Measurements from ENCODE around the gene DSCAM. TPM values are rescaled to one million over a fixed set of nuclear protein-coding genes. Genes with fewer than 3 reads are reported as not detected.

Gene DSCAM
- total and polyA plus RNA-seq, 2 experiments from 2014 or later: not detected

DNA sequence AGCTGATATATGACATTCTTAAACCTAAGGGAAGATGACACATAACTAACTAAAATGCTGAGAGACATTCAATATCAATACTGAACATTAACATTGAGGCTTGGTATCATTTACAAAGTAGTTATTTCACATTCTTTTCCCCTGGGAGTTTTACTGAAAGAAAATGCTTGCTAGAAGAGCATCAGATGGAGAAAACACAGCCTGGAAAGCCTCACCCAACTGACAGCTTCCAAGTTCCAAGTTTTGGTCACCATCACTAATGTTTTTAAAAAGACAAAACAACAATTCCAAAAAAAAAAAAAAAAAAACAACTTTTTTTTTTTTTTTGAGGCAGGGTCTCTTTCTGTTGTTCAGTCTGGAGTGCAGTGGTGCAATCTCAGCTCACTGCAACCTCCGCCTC, 80.6 kb downstream of the DSCAM start:
- Histone ChIP-seq H3K27me3 (replicated peaks; ENCODE audit: insufficient read depth) (no peaks in the 10 kb centered on the region), H3K9me2 (ENCODE audit: insufficient read depth) (no peaks in the 10 kb centered on the region), H3K4me1 (ENCODE audit: insufficient read depth) (no peaks in the 10 kb centered on the region), H3K27ac (no peak overlapping the region), H4K20me1 (ENCODE audit: insufficient read depth) (no peaks in the 10 kb centered on the region), H3F3A (ENCODE audit: insufficient read depth) (no peaks in the 10 kb centered on the region), H3K36me3 (ENCODE audit: low read depth) (no peaks in the 10 kb centered on the region), H3K9ac (no peak overlapping the region), H3K79me2 (ENCODE audit: insufficient read depth) (no peaks in the 10 kb centered on the region), H3K4me2 (ENCODE audit: unreplicated experiment) (no peak overlapping the region), H3K4me3 (no peak overlapping the region), H3K9me3 (ENCODE audit: low read depth) (no peaks in the 10 kb centered on the region), H2AFZ (no peak overlapping the region)
- no peak for TF ChIP-seq EZH2phosphoT487 (IDR thresholded peaks at IDR 0.05; ENCODE audit: insufficient read depth, low read depth)
- no peak for TF ChIP-seq EZH2 (IDR thresholded peaks at IDR 0.05; ENCODE audit: insufficient read depth, poor library complexity, severe bottlenecking)
- 31 to 33% methylated on average over 1 of the region's 1 CpG for WGBS, 2 experiments (ENCODE audit: low coverage in 1 of 2, low lambda C conversion rate in 2 of 2, missing lambda C conversion rate in 2 of 2)
- no peak for DNase-seq
- in situ Hi-C loops (cut with MboI): no loop called here

DNA sequence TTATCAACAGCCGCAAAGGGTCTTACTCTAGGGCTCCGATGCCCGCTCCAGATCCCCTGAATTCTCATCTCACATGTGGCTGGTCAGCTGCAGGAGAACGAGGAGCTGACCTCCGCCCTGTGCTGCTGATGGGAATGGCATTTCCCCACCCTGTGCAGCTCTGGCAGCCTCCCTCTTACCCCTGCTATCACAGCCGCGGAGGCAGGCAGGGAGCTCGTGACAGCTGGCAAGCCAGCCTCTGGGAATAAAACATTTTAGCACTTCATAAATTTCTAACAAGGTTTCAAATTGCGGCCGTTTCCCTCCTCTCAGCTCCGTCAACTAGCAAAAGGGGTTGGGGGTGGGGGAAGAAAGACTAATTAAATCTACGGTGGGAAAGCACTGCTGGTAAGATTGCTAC, 81.1 kb downstream of the DSCAM start:
- Histone ChIP-seq H3K27ac (no peak overlapping the region), H3K79me2 (ENCODE audit: insufficient read depth) (no peaks in the 10 kb centered on the region), H3F3A (ENCODE audit: insufficient read depth) (no peaks in the 10 kb centered on the region), H3K9ac (no peak overlapping the region), H3K4me3 (no peak overlapping the region), H3K4me1 (ENCODE audit: insufficient read depth) (no peaks in the 10 kb centered on the region), H3K4me2 (ENCODE audit: unreplicated experiment) (no peak overlapping the region), H2AFZ (no peak overlapping the region), H3K9me2 (ENCODE audit: insufficient read depth) (no peaks in the 10 kb centered on the region), H3K9me3 (ENCODE audit: low read depth) (no peaks in the 10 kb centered on the region), H4K20me1 (ENCODE audit: insufficient read depth) (no peaks in the 10 kb centered on the region), H3K36me3 (ENCODE audit: low read depth) (no peaks in the 10 kb centered on the region), H3K27me3 (replicated peaks; ENCODE audit: insufficient read depth) (no peaks in the 10 kb centered on the region)
- no peak for DNase-seq
- TF ChIP-seq EZH2 (IDR thresholded peaks at IDR 0.05; ENCODE audit: insufficient read depth, poor library complexity, severe bottlenecking): no peak
- in situ Hi-C loops (cut with MboI): no loop called here
- WGBS, 2 experiments (ENCODE audit: low coverage in 1 of 2, low lambda C conversion rate in 2 of 2, missing lambda C conversion rate in 2 of 2): 1 to 3% methylated on average over 12 of the region's 12 CpGs

- H3K27ac ChIP-seq: no peak overlapping the region
- no peak overlapping the region for H2AFZ ChIP-seq
- no peaks in the 10 kb centered on the region for H3K9me2 ChIP-seq (ENCODE audit: insufficient read depth)
- TF ChIP-seq EZH2phosphoT487 (IDR thresholded peaks at IDR 0.05; ENCODE audit: insufficient read depth, low read depth) (no peak), EZH2 (IDR thresholded peaks at IDR 0.05; ENCODE audit: insufficient read depth, poor library complexity, severe bottlenecking) (no peak)
- no peaks in the 10 kb centered on the region for H3F3A ChIP-seq (ENCODE audit: insufficient read depth)
- H3K27me3 ChIP-seq (replicated peaks; ENCODE audit: insufficient read depth): no peaks in the 10 kb centered on the region
- in situ Hi-C loops (cut with MboI): no loop called here
- 22 to 25% methylated on average over 2 of the region's 2 CpGs for whole genome bisulfite sequencing, 2 experiments (ENCODE audit: low coverage in 1 of 2, low lambda C conversion rate in 2 of 2, missing lambda C conversion rate in 2 of 2)
- no peak for DNase-seq
- H3K79me2 ChIP-seq (ENCODE audit: insufficient read depth): no peaks in the 10 kb centered on the region
- H4K20me1 ChIP-seq (ENCODE audit: insufficient read depth): no peaks in the 10 kb centered on the region
- H3K4me3 ChIP-seq: no peak overlapping the region
- H3K36me3 ChIP-seq (ENCODE audit: low read depth): no peaks in the 10 kb centered on the region
- H3K4me1 ChIP-seq (ENCODE audit: insufficient read depth): no peaks in the 10 kb centered on the region
- no peak overlapping the region for H3K4me2 ChIP-seq (ENCODE audit: unreplicated experiment)
- no peaks in the 10 kb centered on the region for H3K9me3 ChIP-seq (ENCODE audit: low read depth)
- no peak overlapping the region for H3K9ac ChIP-seq
Measured at GRCh38 chr21:40760821-40761220, 86.1 kb downstream of the DSCAM start.

- H3K9ac ChIP-seq: no peak overlapping the region
- H3K9me2 ChIP-seq (ENCODE audit: insufficient read depth): no peaks in the 10 kb centered on the region
- no peaks in the 10 kb centered on the region for H3K27me3 ChIP-seq (replicated peaks; ENCODE audit: insufficient read depth)
Measured at GRCh38 chr21:40759061-40759460, 87.9 kb downstream of the DSCAM start.

DNA sequence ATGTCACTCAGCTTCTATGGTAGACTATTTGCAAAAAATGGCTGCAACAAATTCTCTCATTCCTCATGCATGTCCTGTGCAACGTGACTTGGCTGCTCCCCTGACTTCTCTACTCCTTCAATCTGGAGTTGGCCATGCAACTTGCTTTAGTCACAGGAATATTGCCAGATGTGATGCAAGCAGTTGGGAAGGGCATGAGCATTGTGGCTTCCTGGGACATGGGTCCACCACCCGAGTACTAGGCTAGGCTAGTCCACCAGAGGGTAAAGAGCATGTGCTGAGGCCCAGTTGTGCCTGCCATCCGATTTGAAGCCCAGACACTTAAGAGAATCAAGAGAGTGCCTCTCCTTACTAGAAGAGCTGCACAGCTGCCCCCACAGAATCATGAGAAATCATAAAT, 89.6 kb downstream of the DSCAM start:
- no peaks in the 10 kb centered on the region for H3K36me3 ChIP-seq (ENCODE audit: low read depth)
- no peak overlapping the region for H2AFZ ChIP-seq
- in situ Hi-C loops (cut with MboI): no loop called here
- DNase-seq: no peak
- H3K9ac ChIP-seq: no peak overlapping the region
- H3F3A ChIP-seq (ENCODE audit: insufficient read depth): no peaks in the 10 kb centered on the region
- no peak overlapping the region for H3K27ac ChIP-seq
- H3K9me2 ChIP-seq (ENCODE audit: insufficient read depth): no peaks in the 10 kb centered on the region
- TF ChIP-seq EZH2 (IDR thresholded peaks at IDR 0.05; ENCODE audit: insufficient read depth, poor library complexity, severe bottlenecking) (no peak), EZH2phosphoT487 (IDR thresholded peaks at IDR 0.05; ENCODE audit: insufficient read depth, low read depth) (no peak)
- H3K79me2 ChIP-seq (ENCODE audit: insufficient read depth): no peaks in the 10 kb centered on the region
- no peak overlapping the region for H3K4me3 ChIP-seq
- H3K4me1 ChIP-seq (ENCODE audit: insufficient read depth): no peaks in the 10 kb centered on the region
- WGBS, 2 experiments (ENCODE audit: low coverage in 1 of 2, low lambda C conversion rate in 2 of 2, missing lambda C conversion rate in 2 of 2): 13 to 18% methylated on average over 3 of the region's 3 CpGs
- H4K20me1 ChIP-seq (ENCODE audit: insufficient read depth): no peaks in the 10 kb centered on the region
- no peaks in the 10 kb centered on the region for H3K9me3 ChIP-seq (ENCODE audit: low read depth)
- H3K27me3 ChIP-seq (replicated peaks; ENCODE audit: insufficient read depth): no peaks in the 10 kb centered on the region
- no peak overlapping the region for H3K4me2 ChIP-seq (ENCODE audit: unreplicated experiment)

More at GRCh38 chr21:40759061-40759460, 87.9 kb downstream of the DSCAM start:
- no peaks in the 10 kb centered on the region for H3K79me2 ChIP-seq (ENCODE audit: insufficient read depth)
- H3K4me2 ChIP-seq (ENCODE audit: unreplicated experiment): no peak overlapping the region
- 24 to 25% methylated on average over 2 of the region's 2 CpGs for WGBS, 2 experiments (ENCODE audit: low coverage in 1 of 2, low lambda C conversion rate in 2 of 2, missing lambda C conversion rate in 2 of 2)
- no peak for TF ChIP-seq EZH2 (IDR thresholded peaks at IDR 0.05; ENCODE audit: insufficient read depth, poor library complexity, severe bottlenecking)
- TF ChIP-seq EZH2phosphoT487 (IDR thresholded peaks at IDR 0.05; ENCODE audit: insufficient read depth, low read depth): no peak
- in situ Hi-C loops (cut with MboI): no loop called here
- H4K20me1 ChIP-seq (ENCODE audit: insufficient read depth): no peaks in the 10 kb centered on the region
- H3F3A ChIP-seq (ENCODE audit: insufficient read depth): no peaks in the 10 kb centered on the region
- no peak overlapping the region for H3K4me3 ChIP-seq
- H3K36me3 ChIP-seq (ENCODE audit: low read depth): no peaks in the 10 kb centered on the region
- H3K27ac ChIP-seq: no peak overlapping the region
- DNase-seq: no peak
- H3K9me3 ChIP-seq (ENCODE audit: low read depth): no peaks in the 10 kb centered on the region
- H3K4me1 ChIP-seq (ENCODE audit: insufficient read depth): no peaks in the 10 kb centered on the region
- no peak overlapping the region for H2AFZ ChIP-seq
